IPS-18c (cell line): Measurements from ENCODE around the gene APBA2.
"Not testable (repeated sequence)": the region's sequence is repeated elsewhere in the genome, so short reads cannot be mapped to it uniquely, and the experiment has no call there.

ENCODE experiments used
- H3K4me3 ChIP-seq: 2 replicates; pipeline ENCODE4 v1.7.0; 2013; ENCODE audit warnings: low read depth, mild to moderate bottlenecking, low read length, moderate library complexity; ENCODE audit not compliant: insufficient read depth
- H3K9me3 ChIP-seq: one replicate; pipeline ENCODE4 v1.6.1; 2013; ENCODE audit warnings: mild to moderate bottlenecking, low read length, moderate library complexity; ENCODE audit not compliant: control insufficient read depth, insufficient read depth

APBA2 gene

DNA sequence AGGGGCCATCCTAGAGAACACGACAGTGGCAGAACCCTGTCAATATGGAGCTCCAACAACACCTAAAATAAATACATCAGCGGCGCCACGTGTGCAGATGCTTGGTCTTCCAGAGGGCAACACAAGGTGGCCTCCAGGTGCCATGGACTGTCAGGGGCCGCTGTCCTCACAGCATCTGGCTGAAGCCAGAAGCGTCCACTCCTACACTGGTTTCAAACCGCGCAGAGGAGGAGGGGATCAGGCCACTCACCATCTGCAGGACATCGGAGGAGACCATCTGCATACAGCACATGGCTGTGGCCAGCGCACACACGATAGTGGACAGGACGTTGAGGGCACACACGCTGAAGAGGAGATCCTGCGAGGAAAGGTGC, 265.7 kb downstream of the APBA2 start:
- H3K4me3 ChIP-seq, result no peak overlapping the region
- H3K9me3 ChIP-seq, result no peaks in the 10 kb centered on the region

DNA sequence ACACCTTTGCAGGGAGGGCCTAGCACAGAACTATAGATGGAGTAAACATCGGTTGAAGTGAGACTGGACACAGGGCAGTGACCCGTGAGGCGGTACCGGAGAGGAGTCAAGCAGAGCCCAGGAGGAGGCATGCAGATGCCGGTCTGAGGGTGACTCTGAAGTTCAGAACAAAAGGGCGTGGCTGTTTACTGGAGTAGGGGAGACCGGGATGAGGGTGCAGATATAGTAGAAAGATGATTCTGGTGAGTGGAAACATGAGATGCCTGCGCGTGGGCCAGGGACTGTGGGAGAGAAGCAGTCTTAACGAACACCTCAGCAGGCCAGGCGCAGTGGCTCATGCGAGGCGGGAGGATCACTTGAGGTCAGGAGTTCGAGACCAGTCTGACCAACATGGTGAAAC, 270.7 kb downstream of the APBA2 start:
- peaks cover 2% of the 10 kb centered on the region for H3K9me3 ChIP-seq
- no peak overlapping the region for H3K4me3 ChIP-seq

DNA sequence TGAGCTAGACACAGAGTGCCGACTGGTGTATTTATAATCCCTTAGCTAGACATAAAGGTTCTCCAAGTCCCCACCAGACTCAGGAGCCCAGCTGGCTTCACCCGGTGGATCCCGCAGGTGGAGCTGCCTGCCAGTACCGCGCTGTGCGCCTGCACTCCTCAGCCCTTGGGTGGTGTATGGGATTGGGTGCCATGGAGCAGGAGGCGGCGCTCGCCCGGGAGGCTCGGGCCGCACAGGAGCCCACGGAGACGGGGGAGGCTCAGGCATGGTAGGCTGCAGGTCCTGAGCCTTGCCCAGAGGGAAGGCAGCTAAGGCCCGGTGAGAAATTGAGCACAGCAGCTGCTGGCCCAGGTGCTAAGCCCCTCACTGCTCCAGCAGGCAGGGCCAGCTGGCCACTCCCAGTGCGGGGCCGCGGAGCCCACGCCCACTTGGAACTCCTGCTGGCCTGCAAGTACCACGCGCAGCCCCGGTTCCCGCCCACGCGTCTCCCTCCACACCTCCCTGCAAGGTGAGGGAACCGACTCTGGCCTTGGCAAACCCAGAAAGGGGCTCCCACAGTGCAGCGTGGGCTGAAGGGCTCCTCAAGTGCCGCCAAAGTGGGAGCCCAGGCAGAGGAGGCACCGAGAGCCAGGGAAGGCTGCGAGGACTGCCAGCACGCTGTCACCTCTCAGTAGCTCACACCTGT, 274.1 kb downstream of the APBA2 start:
- Histone ChIP-seq H3K4me3 (no peak overlapping the region), H3K9me3 (peaks cover 6% of the 10 kb centered on the region)

GRCh38 chr15:29162411-29162810, 276.6 kb downstream of the APBA2 start:
- Histone ChIP-seq H3K4me3 (no peak overlapping the region), H3K9me3 (peaks cover 6% of the 10 kb centered on the region)

GRCh38 chr15:29167122-29167521, 281.3 kb downstream of the APBA2 start:
- H3K4me3 ChIP-seq, H3K9me3 ChIP-seq: not testable (repeated sequence)
